NCI-H82 (cell line): ENCODE data around the gene ENDOU.
A peak's percentile ranks its signal among the peaks of the same experiment; 100 is the strongest.

Experiments used
- DNase-seq: peaks from one replicate; lab custom pipeline; 2025; lab: John Stamatoyannopoulos, UW

ENDOU gene

GRCh38 chr12:47718531-47718930, 6.8 kb downstream of the ENDOU start:
- no peak for DNase-seq

- DNase-seq: peak; percentile 63
These were observed 7.7 kb downstream of the ENDOU start for GRCh38 chr12:47717443-47718193.

- no peak for DNase-seq
These were observed 8.2 kb downstream of the ENDOU start for GRCh38 chr12:47717046-47717442.

GRCh38 chr12:47715877-47716548, 9.3 kb downstream of the ENDOU start:
- DNase-seq: no peak

GRCh38 chr12:47715393-47715876, 9.9 kb downstream of the ENDOU start:
- peak; percentile 94 for DNase-seq

GRCh38 chr12:47714826-47715386, 10.4 kb downstream of the ENDOU start:
- no peak for DNase-seq

- DNase-seq: no peak
These were observed 13.1 kb downstream of the ENDOU start for GRCh38 chr12:47712171-47712570.

GRCh38 chr12:47711448-47711847, 13.8 kb downstream of the ENDOU start:
- DNase-seq: no peak

GRCh38 chr12:47710278-47710677, 15.0 kb downstream of the ENDOU start:
- no peak for DNase-seq

GRCh38 chr12:47709671-47710070, 15.6 kb downstream of the ENDOU start:
- DNase-seq: no peak

- no peak for DNase-seq
These were observed 16.1 kb downstream of the ENDOU start for GRCh38 chr12:47709237-47709636.

- peak; percentile 11 for DNase-seq
These were observed 17.3 kb downstream of the ENDOU start for GRCh38 chr12:47707905-47708543.

- no peak for DNase-seq
These were observed 17.9 kb downstream of the ENDOU start for GRCh38 chr12:47707355-47707754.

- peak; percentile 97 for DNase-seq
These were observed 19.5 kb downstream of the ENDOU start, which contains the start of gene RPAP3 for GRCh38 chr12:47705566-47706425. RPAP3 (minus strand) TSS chr12:47706030; CDS start chr12:47702840, 3,190 bp downstream.

- no peak for DNase-seq
These were observed 20.1 kb downstream of the ENDOU start for GRCh38 chr12:47705229-47705565.

- DNase-seq: peak; percentile 15
These were observed 20.6 kb downstream of the ENDOU start for GRCh38 chr12:47704719-47705118.

- DNase-seq: no peak
These were observed 25.0 kb downstream of the ENDOU start for GRCh38 chr12:47700263-47700662.

- no peak for DNase-seq
These were observed 26.7 kb downstream of the ENDOU start for GRCh38 chr12:47698631-47699030.

- no peak for DNase-seq
These were observed 27.2 kb downstream of the ENDOU start for GRCh38 chr12:47698055-47698454.

- DNase-seq: no peak
These were observed 36.1 kb downstream of the ENDOU start for GRCh38 chr12:47689215-47689614.

GRCh38 chr12:47687636-47688035, 37.7 kb downstream of the ENDOU start:
- no peak for DNase-seq
